ENCODE results near the gene CPNE4.

CPNE4 gene

GRCh38 chr3:131655070-131655690 lies 379.6 kb downstream of the CPNE4 start:
- Mint-ChIP-seq H3K4me1 (peaks cover 5% of the 10 kb centered on the region), H3K27ac (no peak overlapping the region), H3K27me3 (ENCODE audit: low read depth) (peaks cover 7% of the 10 kb centered on the region), H3K4me3 (no peak overlapping the region), H3K36me3 (ENCODE audit: low read depth) (no peaks in the 10 kb centered on the region), H3K9me3 (peaks cover 2% of the 10 kb centered on the region)
- no peak for TF ChIP-seq CTCF (IDR thresholded peaks at IDR 0.05; ENCODE audit: unreplicated experiment in 3 of 3)

GRCh38 chr3:131645638-131646037 lies 389.2 kb downstream of the CPNE4 start:
- no peaks in the 10 kb centered on the region for H3K4me1 Mint-ChIP-seq
- no peak for TF ChIP-seq CTCF (IDR thresholded peaks at IDR 0.05; ENCODE audit: unreplicated experiment in 3 of 3)
- no peaks in the 10 kb centered on the region for H3K9me3 Mint-ChIP-seq
- no peak overlapping the region for H3K4me3 Mint-ChIP-seq
- H3K27me3 Mint-ChIP-seq (ENCODE audit: low read depth) = peaks cover 5% of the 10 kb centered on the region
- no peak overlapping the region for H3K27ac Mint-ChIP-seq
- no peaks in the 10 kb centered on the region for H3K36me3 Mint-ChIP-seq (ENCODE audit: low read depth)

GRCh38 chr3:131636266-131636775 lies 398.5 kb downstream of the CPNE4 start:
- no peak overlapping the region for H3K27ac Mint-ChIP-seq
- TF ChIP-seq CTCF (IDR thresholded peaks at IDR 0.05; ENCODE audit: unreplicated experiment in 3 of 3) = no peak
- no peaks in the 10 kb centered on the region for H3K36me3 Mint-ChIP-seq (ENCODE audit: low read depth)
- H3K9me3 Mint-ChIP-seq = peaks cover 3% of the 10 kb centered on the region
- no peak overlapping the region for H3K4me3 Mint-ChIP-seq
- H3K4me1 Mint-ChIP-seq = no peaks in the 10 kb centered on the region
- H3K27me3 Mint-ChIP-seq (ENCODE audit: low read depth) = peaks cover 17% of the 10 kb centered on the region

GRCh38 chr3:131630807-131631206 lies 404.0 kb downstream of the CPNE4 start:
- Mint-ChIP-seq H3K4me1 (no peaks in the 10 kb centered on the region), H3K36me3 (ENCODE audit: low read depth) (no peaks in the 10 kb centered on the region), H3K4me3 (no peak overlapping the region), H3K27ac (no peak overlapping the region), H3K27me3 (ENCODE audit: low read depth) (peaks cover 15% of the 10 kb centered on the region), H3K9me3 (no peaks in the 10 kb centered on the region)
- no peak for TF ChIP-seq CTCF (IDR thresholded peaks at IDR 0.05; ENCODE audit: unreplicated experiment in 3 of 3)

- H3K36me3 Mint-ChIP-seq (ENCODE audit: low read depth) = no peaks in the 10 kb centered on the region
- no peak for TF ChIP-seq CTCF (IDR thresholded peaks at IDR 0.05; ENCODE audit: unreplicated experiment in 3 of 3)
- peaks cover 15% of the 10 kb centered on the region for H3K27me3 Mint-ChIP-seq (ENCODE audit: low read depth)
- H3K27ac Mint-ChIP-seq = no peak overlapping the region
- H3K9me3 Mint-ChIP-seq = no peaks in the 10 kb centered on the region
- no peak overlapping the region for H3K4me3 Mint-ChIP-seq
- no peaks in the 10 kb centered on the region for H3K4me1 Mint-ChIP-seq
Observed at GRCh38 chr3:131630097-131630496, 404.7 kb downstream of the CPNE4 start.

- H3K27me3 Mint-ChIP-seq (ENCODE audit: low read depth) = peaks cover 13% of the 10 kb centered on the region
- no peaks in the 10 kb centered on the region for H3K9me3 Mint-ChIP-seq
- H3K27ac Mint-ChIP-seq = no peak overlapping the region
- no peak for TF ChIP-seq CTCF (IDR thresholded peaks at IDR 0.05; ENCODE audit: unreplicated experiment in 3 of 3)
- no peaks in the 10 kb centered on the region for H3K36me3 Mint-ChIP-seq (ENCODE audit: low read depth)
- H3K4me1 Mint-ChIP-seq = no peaks in the 10 kb centered on the region
- H3K4me3 Mint-ChIP-seq = no peak overlapping the region
Observed at GRCh38 chr3:131623431-131623830, 411.4 kb downstream of the CPNE4 start.

All from nephron (organoid).